H1 (cell line): Measurements from ENCODE around the gene ATP10D. TPM values are rescaled to one million over a fixed set of nuclear protein-coding genes. Genes with fewer than 3 reads are reported as not detected.

Experiments
- JUND ChIP-seq: IDR thresholded peaks from 2 replicates; pipeline ENCODE4 v1.6.1; 2011; ENCODE audit warnings: mild to moderate bottlenecking, improper control_type of control experiment, low read length
- SUZ12 ChIP-seq: fragments of 200-600 bp; sonication (generic); IDR thresholded peaks from 2 replicates; pipeline ENCODE4 v1.6.1; 2012; ENCODE audit warnings: mild to moderate bottlenecking, inconsistent platforms, low read length, moderate library complexity, mixed read lengths
- polyA plus RNA-seq, 7 experiments: library from polyadenylated mRNA; depleted of rRNA in 3 of 7; stranded (reverse) in 5 of 7; unstranded in 2 of 7; fragments of >200 nt in 5 of 7; fragments of 200-250 nt in 2 of 7; gene quantifications; 1 replicate in 5 of 7; 2 replicates in 1 of 7; 4 replicates in 1 of 7; pipeline versions ENCODE4 v1.2.1 to v1.2.3, GENCODE V29; 2011 to 2013; ENCODE audit warnings: missing spikeins in 2 of 7, mixed read lengths in 2 of 7
- total RNA-seq: library from RNA; stranded (reverse); fragmentation: NEBNext Ultra II Directional; extraction: Animal tissue kit (Norgen Biotek cat#: 25700); gene quantifications from 2 replicates; pipeline ENCODE4 v1.2.1, GENCODE V29; 2021
- TF ChIP-seq, protein P1 (sequence below): IDR thresholded peaks from 2 replicates; pipeline ENCODE4 v1.6.1; 2011; ENCODE audit warnings: low read depth, mild to moderate bottlenecking, low read length; ENCODE audit not compliant: insufficient read depth

ATP10D gene
- total and polyA plus RNA-seq, 2 of the 8 experiments (the other 6 are each of a cell fraction or from before 2014, with no cell fraction given) = 2.9 to 5.9 TPM

DNA sequence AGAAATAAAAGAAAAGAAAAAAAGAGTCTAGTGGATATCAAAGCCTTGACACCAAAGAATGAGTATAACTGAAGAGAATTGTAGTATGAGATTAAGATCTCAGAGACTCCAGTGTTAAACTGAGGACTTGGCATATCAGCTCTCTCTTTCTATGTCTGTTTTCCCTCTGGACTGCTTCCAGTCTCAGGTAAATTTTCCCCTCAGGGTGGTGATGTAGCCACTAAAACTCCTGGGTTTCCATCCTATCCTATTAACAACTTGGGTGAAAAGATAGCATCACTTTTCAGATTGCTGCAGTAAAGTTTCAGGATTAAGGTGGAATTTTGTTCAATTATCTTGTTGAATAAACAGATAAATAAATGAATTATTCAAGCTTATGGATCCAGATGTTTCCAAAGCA lies 85.7 kb downstream of the ATP10D start (continued):
- TF ChIP-seq, protein P1, sequence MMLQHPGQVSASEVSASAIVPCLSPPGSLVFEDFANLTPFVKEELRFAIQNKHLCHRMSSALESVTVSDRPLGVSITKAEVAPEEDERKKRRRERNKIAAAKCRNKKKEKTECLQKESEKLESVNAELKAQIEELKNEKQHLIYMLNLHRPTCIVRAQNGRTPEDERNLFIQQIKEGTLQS = no peak
- no peak for TF ChIP-seq SUZ12
- TF ChIP-seq JUND = no peak
